TTC549 (cell line): Measurements from ENCODE around the gene AKAP1.

ENCODE experiments used
- FAIRE-seq: peaks from 2 replicates; lab custom pipeline; 2012; peaks lifted over from hg19 to GRCh38; lab: Jason Lieb, UNC

The AKAP1 gene

DNA sequence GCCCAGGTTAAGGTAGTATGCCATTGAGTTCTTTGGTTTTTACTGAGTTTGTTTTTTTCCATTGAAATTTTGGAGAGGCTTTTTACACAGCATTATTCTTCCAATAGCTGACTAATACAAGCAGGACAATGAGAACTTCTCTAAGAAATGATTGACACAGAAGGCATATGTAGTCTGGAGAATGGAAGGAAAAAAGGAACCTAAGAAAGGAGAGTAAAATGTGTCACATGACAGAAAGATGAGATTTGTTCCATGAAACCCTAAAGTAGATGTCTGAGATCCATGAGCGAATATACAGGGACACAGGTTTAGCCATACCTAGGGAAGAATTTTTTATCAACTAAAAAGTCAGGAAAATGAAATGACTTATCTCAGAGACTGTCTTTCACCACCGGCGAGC lies 80.7 kb downstream of the AKAP1 start:
- no peak for FAIRE-seq

- no peak for FAIRE-seq
Measured at GRCh38 chr17:57166803-57167202, 81.8 kb downstream of the AKAP1 start.

- no peak for FAIRE-seq
Measured at GRCh38 chr17:57168695-57169094, 83.6 kb downstream of the AKAP1 start.

DNA sequence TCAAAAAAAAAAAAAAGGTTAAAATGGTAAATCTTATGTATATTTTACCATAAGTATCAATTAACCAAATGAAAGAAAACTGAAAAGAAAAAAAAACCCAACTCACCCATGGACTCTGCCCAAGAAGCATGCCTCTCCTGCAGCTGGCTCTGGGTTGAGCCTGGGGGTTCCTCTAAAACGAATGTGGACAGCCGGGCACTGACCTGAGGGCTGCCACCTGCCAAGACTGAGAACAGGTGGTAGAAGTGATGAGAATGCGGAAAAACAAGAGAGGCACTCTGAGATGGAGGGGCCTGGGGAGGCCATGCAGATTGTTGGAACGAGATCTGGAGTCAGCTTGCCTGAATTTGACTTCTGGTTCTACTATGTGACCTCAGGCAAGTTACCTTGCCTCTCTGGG lies 85.8 kb downstream of the AKAP1 start:
- no peak for FAIRE-seq
